PFSK-1 (cell line): Measurements from ENCODE around the gene HGS.

Experiments used
- FOXP2 ChIP-seq: optimal IDR thresholded peaks from 2 replicates; pipeline ENCODE3; 2011; ENCODE audit warnings: borderline replicate concordance, control low read depth, inconsistent platforms; ENCODE audit not compliant: insufficient read depth; ENCODE audit errors: extremely low read length, extremely low read depth
- POLR2AphosphoS5 ChIP-seq: IDR thresholded peaks from 2 replicates; pipeline ENCODE4 v1.6.1; 2012; ENCODE audit warnings: low read depth, mild to moderate bottlenecking, control low read depth, low read length, moderate library complexity
- SIN3A ChIP-seq: IDR thresholded peaks from 2 replicates; pipeline ENCODE4 v1.6.1; 2012; ENCODE audit warnings: mild to moderate bottlenecking, low read length, moderate library complexity, borderline replicate concordance; ENCODE audit not compliant: insufficient read depth
- TAF1 ChIP-seq: IDR thresholded peaks from 2 replicates; pipeline ENCODE4 v1.6.1; 2012; ENCODE audit warnings: low read length, control low read depth, borderline replicate concordance; ENCODE audit not compliant: insufficient read depth
- TF ChIP-seq, protein P1 (sequence below), 2 experiments: IDR thresholded peaks; 2 replicates each; pipeline versions ENCODE4 v1.6.1 to v1.8.0; 2011 to 2012; ENCODE audit warnings: low read depth in 2 of 2, low read length in 2 of 2, control low read depth in 1 of 2, inconsistent platforms in 1 of 2, mild to moderate bottlenecking in 1 of 2, moderate library complexity in 1 of 2; ENCODE audit not compliant: insufficient read depth in 1 of 2

The HGS gene

DNA sequence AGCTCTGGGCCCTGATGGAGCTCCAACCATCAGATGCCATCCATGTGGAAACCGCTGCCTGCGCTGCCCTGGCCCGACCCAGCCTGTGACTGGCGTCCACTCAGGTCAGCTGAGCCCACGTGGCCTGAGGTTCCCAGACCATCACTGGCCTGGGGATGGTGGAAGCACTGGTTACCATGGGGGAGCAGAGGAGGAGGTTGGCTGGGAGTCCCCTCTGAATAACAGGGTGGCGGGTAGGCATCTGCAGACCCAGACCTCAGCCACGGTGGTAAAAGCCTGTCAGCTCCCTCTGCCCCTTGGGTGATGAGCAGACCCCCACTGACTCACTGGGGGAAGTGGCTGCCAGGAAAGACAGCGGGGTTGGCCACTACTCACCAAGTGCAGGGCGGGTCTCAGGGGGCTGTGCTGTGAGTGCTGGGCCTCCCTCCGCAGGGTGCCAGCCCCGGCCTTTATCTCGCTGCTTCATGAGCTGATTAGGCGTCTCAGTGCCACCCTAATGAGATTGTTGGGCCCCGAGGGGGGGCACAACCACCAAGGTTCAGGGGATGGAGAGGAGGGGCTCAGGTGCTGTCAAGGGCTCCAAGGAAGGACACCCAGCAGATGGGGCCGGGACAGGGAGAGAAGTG is 27.6 kb upstream of the HGS start, which contains the start of gene PDE6G:
Gene PDE6G (minus strand): TSS at position 425 of the 626 bp plus-strand sequence. CDS start 3,237 bp downstream, outside the sequence.
- TF ChIP-seq POLR2AphosphoS5 (no peak), SIN3A (no peak), FOXP2 (no peak), TAF1 (no peak)
- TF ChIP-seq, protein P1, sequence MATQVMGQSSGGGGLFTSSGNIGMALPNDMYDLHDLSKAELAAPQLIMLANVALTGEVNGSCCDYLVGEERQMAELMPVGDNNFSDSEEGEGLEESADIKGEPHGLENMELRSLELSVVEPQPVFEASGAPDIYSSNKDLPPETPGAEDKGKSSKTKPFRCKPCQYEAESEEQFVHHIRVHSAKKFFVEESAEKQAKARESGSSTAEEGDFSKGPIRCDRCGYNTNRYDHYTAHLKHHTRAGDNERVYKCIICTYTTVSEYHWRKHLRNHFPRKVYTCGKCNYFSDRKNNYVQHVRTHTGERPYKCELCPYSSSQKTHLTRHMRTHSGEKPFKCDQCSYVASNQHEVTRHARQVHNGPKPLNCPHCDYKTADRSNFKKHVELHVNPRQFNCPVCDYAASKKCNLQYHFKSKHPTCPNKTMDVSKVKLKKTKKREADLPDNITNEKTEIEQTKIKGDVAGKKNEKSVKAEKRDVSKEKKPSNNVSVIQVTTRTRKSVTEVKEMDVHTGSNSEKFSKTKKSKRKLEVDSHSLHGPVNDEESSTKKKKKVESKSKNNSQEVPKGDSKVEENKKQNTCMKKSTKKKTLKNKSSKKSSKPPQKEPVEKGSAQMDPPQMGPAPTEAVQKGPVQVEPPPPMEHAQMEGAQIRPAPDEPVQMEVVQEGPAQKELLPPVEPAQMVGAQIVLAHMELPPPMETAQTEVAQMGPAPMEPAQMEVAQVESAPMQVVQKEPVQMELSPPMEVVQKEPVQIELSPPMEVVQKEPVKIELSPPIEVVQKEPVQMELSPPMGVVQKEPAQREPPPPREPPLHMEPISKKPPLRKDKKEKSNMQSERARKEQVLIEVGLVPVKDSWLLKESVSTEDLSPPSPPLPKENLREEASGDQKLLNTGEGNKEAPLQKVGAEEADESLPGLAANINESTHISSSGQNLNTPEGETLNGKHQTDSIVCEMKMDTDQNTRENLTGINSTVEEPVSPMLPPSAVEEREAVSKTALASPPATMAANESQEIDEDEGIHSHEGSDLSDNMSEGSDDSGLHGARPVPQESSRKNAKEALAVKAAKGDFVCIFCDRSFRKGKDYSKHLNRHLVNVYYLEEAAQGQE (IDR thresholded peaks at IDR 0.05; ENCODE audit: insufficient read depth in 1 of 2, low read depth in 2 of 2, low read length in 2 of 2): no peak

DNA sequence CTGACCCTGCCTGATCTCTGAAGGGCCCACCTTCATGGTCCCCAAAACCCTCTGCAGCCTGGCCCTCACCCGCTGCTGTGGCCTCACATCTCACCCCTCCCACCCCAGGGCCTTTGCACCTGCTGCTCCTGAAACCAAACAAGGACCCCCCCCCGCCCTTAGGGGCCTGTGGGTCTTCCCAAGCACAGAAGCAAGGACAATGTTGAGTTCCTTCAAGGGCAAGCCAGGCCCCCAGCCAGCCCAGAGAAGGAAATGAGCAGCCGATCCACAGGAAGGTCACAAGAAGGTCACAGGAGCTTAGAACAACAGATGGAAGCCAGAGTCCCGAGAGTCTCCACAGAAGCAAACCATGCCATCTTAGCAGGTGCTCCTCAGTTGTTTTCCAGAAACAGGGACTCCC is 27.0 kb upstream of the HGS start:
- TF ChIP-seq TAF1: no peak
- TF ChIP-seq FOXP2: no peak
- TF ChIP-seq, protein P1 (IDR thresholded peaks at IDR 0.05; ENCODE audit: insufficient read depth in 1 of 2, low read depth in 2 of 2, low read length in 2 of 2): no peak
- TF ChIP-seq POLR2AphosphoS5: no peak
- TF ChIP-seq SIN3A: no peak

DNA sequence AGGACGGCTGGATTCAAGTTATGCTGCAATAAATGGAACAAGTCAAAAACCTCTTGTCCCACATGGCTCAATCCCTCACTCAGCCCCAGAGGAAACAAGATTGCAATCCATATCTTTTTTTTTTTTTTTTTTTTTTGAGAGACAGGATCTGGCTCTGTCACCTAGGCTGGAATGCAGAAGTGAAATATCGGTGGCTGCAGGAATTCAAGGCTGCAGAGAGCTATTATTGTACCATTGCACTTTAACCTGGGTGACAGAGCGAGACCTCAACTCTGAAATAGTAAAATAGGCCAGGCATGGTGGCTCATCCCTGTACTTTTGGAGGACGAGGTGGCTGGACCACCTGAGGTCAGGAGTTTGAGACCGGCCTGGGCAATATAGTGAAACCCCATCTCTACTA is 24.8 kb upstream of the HGS start:
- TF ChIP-seq TAF1 (no peak), SIN3A (no peak), FOXP2 (no peak), POLR2AphosphoS5 (no peak)
- TF ChIP-seq, protein P1 (IDR thresholded peaks at IDR 0.05; ENCODE audit: insufficient read depth in 1 of 2, low read depth in 2 of 2, low read length in 2 of 2): no peak

DNA sequence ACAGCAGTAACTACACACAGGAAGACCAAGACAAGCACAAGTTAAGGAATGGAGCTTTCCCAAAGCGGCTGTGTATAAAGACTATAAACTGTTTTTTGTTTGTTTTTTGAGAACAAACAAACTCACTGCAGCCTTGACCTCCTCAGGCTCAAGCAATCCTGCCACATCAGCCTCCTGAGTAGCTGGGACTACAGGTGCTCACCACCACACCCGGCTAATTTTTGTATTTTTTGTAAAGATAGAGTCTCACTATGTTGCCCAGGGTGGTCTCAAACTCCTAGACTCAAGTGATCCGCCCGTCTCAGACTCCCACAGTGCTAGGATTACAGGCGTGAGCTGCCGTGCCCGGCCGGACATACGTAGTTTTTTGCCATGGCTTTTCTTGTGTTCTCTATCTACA is 23.4 kb upstream of the HGS start:
- TF ChIP-seq TAF1 (no peak), POLR2AphosphoS5 (no peak), FOXP2 (no peak), SIN3A (no peak)
- TF ChIP-seq, protein P1 (IDR thresholded peaks at IDR 0.05; ENCODE audit: insufficient read depth in 1 of 2, low read depth in 2 of 2, low read length in 2 of 2): no peak

DNA sequence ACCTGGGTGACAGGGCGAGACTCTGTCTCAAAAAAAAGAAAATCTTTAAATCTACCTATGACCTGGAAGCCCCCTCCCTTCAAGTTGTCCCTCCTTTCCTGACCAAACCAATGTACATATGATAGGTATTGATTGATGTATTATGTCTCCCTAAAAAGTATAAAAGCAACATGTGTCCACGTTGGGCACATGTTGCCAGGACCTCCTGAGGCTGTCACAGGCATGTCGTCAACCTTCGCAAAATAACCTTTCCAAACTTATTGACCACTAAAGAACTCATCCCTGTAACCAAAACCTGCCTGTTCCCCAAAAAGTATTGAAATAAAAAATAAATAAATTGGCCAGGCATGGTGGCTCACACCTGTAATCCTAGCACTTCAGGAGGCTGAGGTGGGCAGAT is 21.8 kb upstream of the HGS start:
- TF ChIP-seq POLR2AphosphoS5: no peak
- no peak for TF ChIP-seq FOXP2
- TF ChIP-seq, protein P1 (IDR thresholded peaks at IDR 0.05; ENCODE audit: insufficient read depth in 1 of 2, low read depth in 2 of 2, low read length in 2 of 2): no peak
- TF ChIP-seq SIN3A: no peak
- TF ChIP-seq TAF1: no peak
